T-helper 17 cell (primary cell): Measurements from ENCODE around the gene SH2D5. TPM values are rescaled to one million over a fixed set of nuclear protein-coding genes. Genes with fewer than 3 reads are reported as not detected.

Experiments used
- ATAC-seq: fragments of 150-1000 bp; cut with Tn5 transposase; 2 replicates; pipeline ENCODE4 v1.10.0; 2021; ENCODE audit warnings: mild to moderate bottlenecking, moderate library complexity
- DNase-seq, 3 donors: peaks; one replicate each; pipeline versions ENCODE4 v3.0.0 to v3.0.0-alpha.2; 2020 to 2021
- H3K9me3 ChIP-seq: one replicate; pipeline ENCODE4 v1.7.0; 2013; ENCODE audit warnings: low read length, mild to moderate bottlenecking; ENCODE audit not compliant: control insufficient read depth, poor library complexity, severe bottlenecking
- H3K27ac Mint-ChIP-seq: one replicate; pipeline ENCODE4 v1.8.0; 2022; ENCODE audit warnings: mild to moderate bottlenecking, moderate library complexity, mixed read lengths
- H3K27me3 Mint-ChIP-seq: one replicate; pipeline ENCODE4 v1.8.0; 2022; ENCODE audit warnings: mixed read lengths
- H3K36me3 Mint-ChIP-seq: one replicate; pipeline ENCODE4 v1.8.0; 2022; ENCODE audit warnings: low read depth, mixed read lengths
- H3K4me1 Mint-ChIP-seq: one replicate; pipeline ENCODE4 v1.8.0; 2022; ENCODE audit warnings: mild to moderate bottlenecking, mixed read lengths
- H3K4me3 Mint-ChIP-seq: one replicate; pipeline ENCODE4 v1.8.0; 2022; ENCODE audit warnings: mild to moderate bottlenecking, moderate library complexity, mixed read lengths
- total RNA-seq, 4 donors: library from RNA in 2 of 4; stranded (reverse) in 2 of 4; gene quantifications; one replicate each; pipeline ENCODE4 v1.2.3 and lab custom pipeline; 2022 to 2026

SH2D5 gene
- total RNA-seq, 2 donors from 2014 or later: not detected

- Mint-ChIP-seq H3K27me3 (peaks cover 20% of the 10 kb centered on the region), H3K27ac (no peak overlapping the region), H3K4me3 (peak overlapping the region; percentile 79)
Observed at GRCh38 chr1:20716232-20716631, 16.3 kb downstream of the SH2D5 start.

GRCh38 chr1:20715406-20715805, 17.1 kb downstream of the SH2D5 start:
- Mint-ChIP-seq H3K27me3 (peaks cover 21% of the 10 kb centered on the region), H3K4me1 (peaks cover 5% of the 10 kb centered on the region), H3K4me3 (no peak overlapping the region), H3K36me3 (no peaks in the 10 kb centered on the region), H3K27ac (no peak overlapping the region)
- DNase-seq (no peak), ATAC-seq (no peak)
- no peaks in the 10 kb centered on the region for H3K9me3 ChIP-seq

More at GRCh38 chr1:20716232-20716631, 16.3 kb downstream of the SH2D5 start:
- Mint-ChIP-seq H3K4me1 (peaks cover 5% of the 10 kb centered on the region), H3K36me3 (no peaks in the 10 kb centered on the region)
- no peak for ATAC-seq
- no peaks in the 10 kb centered on the region for H3K9me3 ChIP-seq
- DNase-seq: no peak

- Mint-ChIP-seq H3K27ac (no peak overlapping the region), H3K4me3 (no peak overlapping the region), H3K36me3 (no peaks in the 10 kb centered on the region), H3K4me1 (peaks cover 3% of the 10 kb centered on the region), H3K27me3 (peaks cover 22% of the 10 kb centered on the region)
- no peak for ATAC-seq
- H3K9me3 ChIP-seq: no peaks in the 10 kb centered on the region
- no peak for DNase-seq
Observed at GRCh38 chr1:20713440-20713839, 19.1 kb downstream of the SH2D5 start.

GRCh38 chr1:20712215-20712577, 20.3 kb downstream of the SH2D5 start:
- ATAC-seq: no peak
- no peaks in the 10 kb centered on the region for H3K36me3 Mint-ChIP-seq
- peaks cover 27% of the 10 kb centered on the region for H3K27me3 Mint-ChIP-seq
- no peak overlapping the region for H3K27ac Mint-ChIP-seq
- H3K9me3 ChIP-seq: no peaks in the 10 kb centered on the region
- no peak overlapping the region for H3K4me3 Mint-ChIP-seq
- H3K4me1 Mint-ChIP-seq: peaks cover 5% of the 10 kb centered on the region
- no peak for DNase-seq

- DNase-seq (no peak), ATAC-seq (no peak)
- peaks cover 22% of the 10 kb centered on the region for H3K27me3 Mint-ChIP-seq
- no peak overlapping the region for H3K4me3 Mint-ChIP-seq
- H3K36me3 Mint-ChIP-seq: no peaks in the 10 kb centered on the region
- H3K27ac Mint-ChIP-seq: no peak overlapping the region
- H3K9me3 ChIP-seq: no peaks in the 10 kb centered on the region
- H3K4me1 Mint-ChIP-seq: peaks cover 5% of the 10 kb centered on the region
Observed at GRCh38 chr1:20711285-20712214, 21.0 kb downstream of the SH2D5 start.

- Mint-ChIP-seq H3K4me3 (no peak overlapping the region), H3K4me1 (peaks cover 2% of the 10 kb centered on the region), H3K27ac (no peak overlapping the region), H3K36me3 (no peaks in the 10 kb centered on the region), H3K27me3 (peaks cover 16% of the 10 kb centered on the region)
- H3K9me3 ChIP-seq: no peaks in the 10 kb centered on the region
- DNase-seq (no peak), ATAC-seq (no peak)
Observed at GRCh38 chr1:20710469-20711284, 21.8 kb downstream of the SH2D5 start.

- H3K4me3 Mint-ChIP-seq: no peak overlapping the region
- peaks cover 2% of the 10 kb centered on the region for H3K4me1 Mint-ChIP-seq
Observed at GRCh38 chr1:20709868-20710267, 22.6 kb downstream of the SH2D5 start.

GRCh38 chr1:20708891-20709290, 23.6 kb downstream of the SH2D5 start:
- ATAC-seq: no peak
- H3K4me3 Mint-ChIP-seq: no peak overlapping the region
- H3K27ac Mint-ChIP-seq: no peak overlapping the region
- no peaks in the 10 kb centered on the region for H3K36me3 Mint-ChIP-seq
- H3K4me1 Mint-ChIP-seq: peaks cover 2% of the 10 kb centered on the region
- H3K9me3 ChIP-seq: no peaks in the 10 kb centered on the region
- DNase-seq: no peak
- H3K27me3 Mint-ChIP-seq: peaks cover 11% of the 10 kb centered on the region

More at GRCh38 chr1:20709868-20710267, 22.6 kb downstream of the SH2D5 start:
- Mint-ChIP-seq H3K36me3 (no peaks in the 10 kb centered on the region), H3K27me3 (peaks cover 11% of the 10 kb centered on the region), H3K27ac (no peak overlapping the region)
- ATAC-seq (no peak), DNase-seq (no peak)
- no peaks in the 10 kb centered on the region for H3K9me3 ChIP-seq

- no peak for ATAC-seq
- Mint-ChIP-seq H3K4me1 (peaks cover 2% of the 10 kb centered on the region), H3K27ac (no peak overlapping the region), H3K4me3 (no peak overlapping the region), H3K27me3 (peaks cover 11% of the 10 kb centered on the region), H3K36me3 (peaks cover 3% of the 10 kb centered on the region)
- no peaks in the 10 kb centered on the region for H3K9me3 ChIP-seq
- no peak for DNase-seq
Observed at GRCh38 chr1:20708057-20708456, 24.4 kb downstream of the SH2D5 start.

- H3K27ac Mint-ChIP-seq: no peak overlapping the region
- DNase-seq: no peak
- peaks cover 3% of the 10 kb centered on the region for H3K36me3 Mint-ChIP-seq
- no peaks in the 10 kb centered on the region for H3K9me3 ChIP-seq
- ATAC-seq: no peak
- H3K27me3 Mint-ChIP-seq: peaks cover 11% of the 10 kb centered on the region
- no peak overlapping the region for H3K4me3 Mint-ChIP-seq
- H3K4me1 Mint-ChIP-seq: peaks cover 2% of the 10 kb centered on the region
Observed at GRCh38 chr1:20706841-20707240, 25.7 kb downstream of the SH2D5 start.

- ATAC-seq: peak; percentile 36
- no peak overlapping the region for H3K4me3 Mint-ChIP-seq
- H3K27me3 Mint-ChIP-seq: peaks cover 8% of the 10 kb centered on the region
- H3K27ac Mint-ChIP-seq: no peak overlapping the region
- peaks cover 3% of the 10 kb centered on the region for H3K36me3 Mint-ChIP-seq
- no peaks in the 10 kb centered on the region for H3K9me3 ChIP-seq
- peaks cover 2% of the 10 kb centered on the region for H3K4me1 Mint-ChIP-seq
- no peak for DNase-seq
Observed at GRCh38 chr1:20705203-20705755, 27.2 kb downstream of the SH2D5 start.

- no peak for DNase-seq
- ATAC-seq: no peak
- no peaks in the 10 kb centered on the region for H3K9me3 ChIP-seq
- Mint-ChIP-seq H3K4me1 (peaks cover 2% of the 10 kb centered on the region), H3K36me3 (peaks cover 3% of the 10 kb centered on the region), H3K27me3 (peaks cover 6% of the 10 kb centered on the region), H3K4me3 (no peak overlapping the region), H3K27ac (no peak overlapping the region)
Observed at GRCh38 chr1:20704390-20705202, 27.9 kb downstream of the SH2D5 start.
